HG03159 (cell line): ENCODE results near the gene UBE2J1.
A peak's percentile ranks its signal among the peaks of the same experiment; 100 is the strongest.
"Not testable (repeated sequence)": the region's sequence is repeated elsewhere in the genome, so short reads cannot be mapped to it uniquely, and the experiment has no call there.

Experiments used
- ATAC-seq: cut with Tn5 transposase; IDR thresholded peaks from one replicate; pipeline ENCODE4 v1.9.1; 2021; ENCODE audit warnings: mild to moderate bottlenecking, moderate library complexity; ENCODE audit not compliant: unreplicated experiment

UBE2J1 gene, protein sequence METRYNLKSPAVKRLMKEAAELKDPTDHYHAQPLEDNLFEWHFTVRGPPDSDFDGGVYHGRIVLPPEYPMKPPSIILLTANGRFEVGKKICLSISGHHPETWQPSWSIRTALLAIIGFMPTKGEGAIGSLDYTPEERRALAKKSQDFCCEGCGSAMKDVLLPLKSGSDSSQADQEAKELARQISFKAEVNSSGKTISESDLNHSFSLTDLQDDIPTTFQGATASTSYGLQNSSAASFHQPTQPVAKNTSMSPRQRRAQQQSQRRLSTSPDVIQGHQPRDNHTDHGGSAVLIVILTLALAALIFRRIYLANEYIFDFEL

DNA sequence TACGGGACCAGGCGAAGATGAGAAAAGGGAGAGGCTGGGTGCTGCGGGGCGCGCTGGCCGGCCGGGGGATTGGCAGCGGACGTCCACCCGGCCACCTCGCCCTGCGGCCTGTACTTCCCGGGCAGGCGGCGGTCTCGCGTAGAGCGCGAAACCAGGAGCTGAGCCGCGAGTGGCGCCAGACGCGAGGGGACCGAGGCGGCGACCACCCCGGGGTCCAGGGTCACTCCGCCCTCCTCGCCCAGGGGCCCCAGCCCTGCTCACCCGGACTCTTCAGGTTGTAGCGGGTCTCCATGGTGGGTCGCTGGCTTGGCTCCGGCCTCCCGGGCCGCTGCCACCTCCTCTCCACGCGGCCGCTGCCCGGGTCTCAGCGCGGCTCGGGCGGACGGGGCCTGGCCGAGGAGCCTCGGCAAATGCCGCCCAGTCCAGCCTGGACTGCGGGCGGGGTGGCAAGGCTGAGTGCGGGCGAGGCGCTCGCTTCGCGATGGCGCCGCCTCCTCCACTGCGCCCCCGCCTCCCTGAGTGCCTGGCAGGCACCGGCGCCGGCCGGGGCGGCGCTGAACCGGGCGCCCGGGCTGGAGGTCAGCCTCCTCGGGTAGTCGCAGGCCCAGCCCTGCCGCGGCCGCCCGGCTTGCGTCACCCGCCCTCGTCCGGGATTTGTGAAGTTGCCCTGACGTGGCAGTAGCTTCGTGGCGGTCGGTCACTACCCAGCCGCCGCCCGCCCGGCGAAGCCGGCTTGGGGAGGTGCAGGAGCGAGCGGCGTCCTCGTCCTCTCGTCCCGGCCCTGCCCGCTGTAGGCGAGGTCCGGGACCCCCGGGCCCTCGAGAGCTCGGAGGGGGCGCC lies at the start of gene UBE2J1:
TSS of gene UBE2J1 (minus strand) at position 445 of the 840 bp plus-strand sequence. CDS start at position 292, 153 bp downstream.
- peak; percentile 33 for ATAC-seq

DNA sequence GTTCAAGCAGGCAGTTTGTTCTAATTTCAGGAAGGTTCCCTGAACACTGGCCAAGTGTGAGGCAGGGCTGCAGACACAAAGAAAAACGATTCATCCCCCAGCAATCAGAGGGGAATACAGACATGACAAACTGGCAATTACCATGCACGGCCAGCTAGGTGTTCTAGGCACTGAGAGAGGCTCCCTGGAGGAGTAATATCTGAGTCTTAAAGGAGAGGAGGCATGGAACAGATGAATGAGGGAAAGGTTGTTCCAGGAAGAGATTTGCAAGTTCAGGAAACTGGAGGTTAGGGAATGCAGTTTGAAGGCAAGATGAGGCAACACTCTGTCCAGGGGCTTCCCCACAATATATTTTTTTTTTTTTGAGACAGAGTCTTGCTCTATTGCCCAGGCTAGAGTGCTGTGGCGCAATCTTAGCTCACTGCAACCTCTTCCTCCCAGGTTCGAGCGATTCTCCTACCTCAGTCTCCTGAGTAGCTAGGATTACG lies 48.4 kb upstream of the UBE2J1 start:
- no peak for ATAC-seq

DNA sequence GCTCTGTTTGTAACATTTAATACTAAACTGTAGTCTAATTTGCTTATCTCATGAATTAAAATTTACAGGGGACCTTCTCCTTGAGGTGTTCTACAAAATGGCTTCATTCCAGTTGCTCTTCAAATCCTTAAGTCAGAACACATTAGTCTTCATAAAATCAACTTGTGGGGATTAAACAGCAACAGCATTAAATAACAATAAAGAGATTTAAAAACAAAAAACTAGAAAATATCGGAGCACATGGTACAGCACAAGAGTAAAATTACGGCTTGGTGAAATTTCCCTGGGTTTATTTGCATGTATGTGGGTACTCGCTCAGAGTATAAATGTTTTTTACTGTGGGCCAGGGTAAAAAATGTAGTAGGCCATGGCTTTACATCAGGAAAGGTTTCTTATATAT lies 47.5 kb upstream of the UBE2J1 start:
- ATAC-seq = no peak

- no peak for ATAC-seq
Measured at GRCh38 chr6:89398762-89399525, 46.4 kb upstream of the UBE2J1 start.

- not testable (repeated sequence) for ATAC-seq
Measured at GRCh38 chr6:89397884-89398283, 45.4 kb upstream of the UBE2J1 start.

GRCh38 chr6:89393659-89394058 lies 41.1 kb upstream of the UBE2J1 start:
- ATAC-seq = no peak

GRCh38 chr6:89392823-89393222 lies 40.3 kb upstream of the UBE2J1 start:
- ATAC-seq = no peak

DNA sequence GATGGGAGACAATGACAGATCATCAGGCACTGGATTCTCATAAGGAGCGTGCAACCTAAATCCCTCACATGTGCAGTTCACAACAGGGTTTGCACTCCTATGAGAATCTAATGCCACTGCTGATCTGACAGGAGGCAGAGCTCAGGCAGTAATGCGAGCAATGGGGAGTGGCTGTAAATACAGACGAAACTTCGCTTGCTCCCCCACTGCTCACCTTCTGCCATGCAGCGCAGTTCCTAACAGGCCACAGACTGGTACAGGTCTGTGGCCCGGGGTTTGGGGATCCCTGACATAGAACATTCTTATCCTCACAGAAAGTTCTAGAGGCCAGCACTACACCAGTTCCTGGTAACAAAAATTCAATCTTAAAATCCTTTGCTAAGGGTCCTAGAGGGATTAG lies 36.3 kb upstream of the UBE2J1 start:
- no peak for ATAC-seq

GRCh38 chr6:89387516-89388201 lies 35.1 kb upstream of the UBE2J1 start:
- ATAC-seq = peak; percentile 92

DNA sequence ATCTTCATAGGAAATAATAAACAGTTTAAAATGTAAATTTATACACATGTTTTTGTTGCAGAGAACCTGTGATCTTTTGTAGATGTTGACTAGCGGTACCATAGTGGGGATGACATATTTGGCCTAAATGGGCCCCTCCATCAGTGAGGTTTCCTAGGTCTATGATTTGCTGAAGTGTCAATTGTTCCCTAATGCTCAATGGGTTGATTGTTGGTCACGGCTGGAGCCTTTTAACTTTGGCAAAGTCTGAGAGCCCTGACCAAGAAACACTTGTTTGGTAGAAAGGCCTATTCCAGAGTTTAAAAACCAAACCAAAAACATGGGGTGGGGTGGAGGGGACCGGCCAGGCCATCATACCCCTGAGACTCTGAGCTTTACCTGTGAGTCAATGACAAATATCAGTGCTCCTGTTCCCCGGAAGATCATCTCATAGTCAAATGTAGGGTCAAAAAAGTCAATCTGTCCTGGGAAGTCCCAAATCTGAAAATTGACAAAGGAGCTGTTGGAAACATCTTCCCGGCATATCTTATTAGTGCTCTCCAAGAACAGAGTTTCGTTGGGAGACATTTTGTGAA lies 34.5 kb upstream of the UBE2J1 start:
- peak; percentile 7 for ATAC-seq

DNA sequence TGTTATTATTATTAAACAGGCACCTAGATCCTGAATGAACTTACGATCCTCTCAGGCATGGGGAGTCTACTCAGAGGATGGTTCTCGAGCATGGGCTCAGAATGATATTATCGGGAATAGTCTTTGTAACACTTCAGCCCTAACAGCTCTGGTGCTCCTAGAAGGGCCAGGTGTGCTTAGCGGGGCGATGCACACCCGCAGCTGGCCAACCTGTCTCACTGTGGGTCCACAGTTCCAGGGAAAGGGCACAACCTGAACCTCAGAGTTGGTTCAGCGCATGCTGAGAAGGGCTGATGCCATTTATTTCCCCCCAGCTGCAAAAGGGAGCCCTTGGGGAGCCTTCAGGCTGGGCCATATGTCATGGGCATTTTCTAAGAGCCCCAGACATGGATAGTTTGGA lies 33.3 kb upstream of the UBE2J1 start:
- no peak for ATAC-seq

DNA sequence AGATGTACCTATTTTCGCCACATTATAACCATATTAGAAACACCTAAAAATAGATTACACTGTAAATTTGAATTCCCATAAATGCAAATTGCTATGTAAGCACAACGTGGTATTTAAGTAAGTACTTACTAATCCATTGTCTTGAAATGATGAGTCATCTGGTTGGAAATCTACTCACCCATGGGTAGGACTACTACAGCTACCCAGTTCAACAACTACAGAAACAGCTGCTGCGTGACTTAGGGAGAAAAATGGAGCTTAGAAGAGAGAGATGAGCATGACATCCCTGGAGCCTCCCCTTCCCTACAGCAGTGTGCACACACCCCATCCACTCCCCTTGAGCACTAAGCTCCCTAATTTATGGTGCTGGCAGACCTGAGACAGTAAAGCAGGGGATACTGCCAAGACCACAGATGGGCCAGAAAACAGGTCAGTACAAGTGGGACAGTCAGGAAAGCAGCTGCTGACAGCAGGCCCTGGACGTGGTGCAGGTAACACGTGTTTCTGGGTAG lies 32.7 kb upstream of the UBE2J1 start:
- ATAC-seq = peak; percentile 51

DNA sequence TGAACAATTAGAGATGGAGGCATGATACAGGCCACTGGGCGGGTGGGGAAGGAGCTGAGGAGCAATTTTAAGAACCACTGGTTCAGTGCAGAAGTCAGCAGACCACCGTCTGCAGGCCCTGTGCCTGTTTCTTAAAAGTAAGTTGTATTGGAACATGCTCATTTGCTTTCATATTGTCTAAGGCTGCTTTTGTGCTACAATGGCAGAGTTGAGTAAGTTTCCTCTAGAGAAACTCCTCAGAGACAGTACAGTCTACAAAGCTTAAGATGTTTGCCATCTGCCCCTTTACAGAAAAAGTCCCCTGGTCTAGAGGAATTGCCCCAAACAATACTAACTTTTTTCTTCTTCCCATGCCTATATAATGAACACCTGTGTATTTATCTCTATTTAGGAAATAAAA lies 28.5 kb upstream of the UBE2J1 start:
- ATAC-seq = no peak

GRCh38 chr6:89379281-89379680 lies 26.8 kb upstream of the UBE2J1 start:
- ATAC-seq = no peak

DNA sequence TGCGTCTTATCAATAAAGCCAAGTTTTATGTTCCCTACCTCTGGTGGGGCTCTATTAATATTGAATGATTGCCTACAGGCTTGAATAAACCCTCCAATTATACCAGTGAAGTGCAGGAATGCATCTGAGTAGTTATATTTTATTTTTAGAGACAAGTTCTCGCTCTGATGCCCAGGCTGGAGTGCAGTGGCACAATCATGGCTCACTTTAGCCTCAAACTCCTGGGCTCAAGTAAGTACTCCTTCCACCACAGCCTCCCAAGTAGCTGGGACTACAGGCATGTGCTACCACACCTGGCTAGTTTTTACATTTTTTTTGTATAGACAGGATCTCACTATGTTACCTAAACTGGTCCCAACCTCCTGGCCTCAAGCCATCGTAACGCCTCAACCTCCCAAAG lies 26.1 kb upstream of the UBE2J1 start:
- no peak for ATAC-seq

- peak; percentile 83 for ATAC-seq
Measured at GRCh38 chr6:89375427-89376267, 23.1 kb upstream of the UBE2J1 start.

DNA sequence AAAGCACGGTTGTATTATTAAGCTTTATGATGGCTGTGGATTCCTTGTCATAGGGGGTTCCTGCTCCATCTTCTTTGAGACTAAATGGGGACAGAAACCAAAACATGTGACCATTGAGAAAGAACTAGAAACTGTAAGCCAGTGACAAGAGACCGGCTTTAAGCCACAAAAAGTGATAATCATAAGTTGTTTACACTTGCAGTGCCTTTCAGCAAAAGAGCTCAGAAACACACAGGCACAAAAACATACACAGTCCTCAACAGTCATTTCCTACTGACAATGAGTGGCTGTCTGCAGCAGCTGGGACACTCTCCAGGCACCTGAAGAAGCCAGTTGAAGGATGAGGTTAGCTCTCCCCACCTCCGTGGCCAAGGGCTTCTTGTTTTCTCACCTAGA lies 20.0 kb upstream of the UBE2J1 start:
- ATAC-seq = peak; percentile 35

DNA sequence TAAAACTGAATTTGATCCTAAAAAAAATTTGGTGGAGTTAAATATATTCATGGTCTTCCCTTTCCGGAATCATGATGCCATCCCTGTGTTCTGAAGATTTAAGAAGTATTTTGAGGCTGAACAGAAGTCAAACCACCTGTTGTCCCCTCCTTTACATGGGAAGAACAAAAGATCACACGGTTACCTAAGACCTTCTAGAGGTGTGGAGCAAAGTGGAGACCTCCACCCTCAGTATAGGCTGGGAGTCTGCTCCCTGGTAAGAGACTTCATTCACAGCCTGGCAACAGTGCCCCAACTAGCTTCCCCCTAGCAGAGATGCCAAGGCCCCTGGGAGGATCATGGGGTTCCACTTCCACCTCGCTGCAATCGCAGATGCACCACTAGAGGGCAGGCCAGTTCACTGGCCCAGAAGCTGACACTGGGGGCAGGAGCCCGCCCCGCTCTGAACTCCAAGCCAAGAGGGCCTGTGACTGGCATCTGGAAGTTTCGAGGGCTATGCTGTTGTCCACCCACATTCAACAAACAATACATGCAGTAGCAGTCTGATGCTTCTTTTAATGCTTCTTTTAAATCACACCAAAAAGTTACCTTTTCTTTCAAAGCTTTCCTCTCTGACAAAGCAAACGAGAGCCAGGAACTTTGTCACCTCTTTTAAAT lies 19.5 kb upstream of the UBE2J1 start:
- peak; percentile 63 for ATAC-seq

DNA sequence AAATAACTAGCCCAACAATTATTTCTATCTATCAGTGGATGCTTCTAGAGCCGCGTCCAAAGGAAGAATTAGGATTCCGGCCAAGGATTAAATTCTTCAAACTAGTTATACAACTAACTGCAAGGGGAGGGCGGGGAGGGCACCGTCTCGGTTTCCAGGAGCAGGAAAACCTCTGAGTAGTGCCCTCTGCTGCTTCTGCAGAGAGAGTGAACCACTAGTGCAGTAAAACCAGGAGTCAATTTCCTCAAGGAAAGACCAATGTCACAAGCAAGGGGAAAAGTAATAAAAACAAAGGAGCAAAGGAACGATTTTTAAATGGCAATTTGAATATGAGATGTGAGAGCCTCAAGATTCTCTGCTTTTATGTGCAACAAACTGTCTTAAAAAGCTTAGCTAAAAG lies 16.5 kb upstream of the UBE2J1 start:
- no peak for ATAC-seq
